HCT116 (cell line): ENCODE results near the gene HECW1. TPM values are rescaled to one million over a fixed set of nuclear protein-coding genes. Genes with fewer than 3 reads are reported as not detected.

ENCODE experiments used
- ATAC-seq: fragments of 200-7000 bp; cut with Tn5 transposase; 2 replicates; pipeline ENCODE4 v1.9.1; 2020; ENCODE audit warnings: mild to moderate bottlenecking, moderate library complexity
- BruUV-seq: library from RNA; stranded (reverse); fragments of 400-500 nt; replicated peaks from 2 replicates; lab custom pipeline; 2021; lab: Mats Ljungman, UMichigan
- CTCF ChIA-PET: fragments of 300-600 bp; sonication (Branson Sonifier 250); formaldehyde crosslinking; loops from one replicate; lab custom pipeline; 2021; ENCODE audit warnings: antibody characterized with exemption; lab: Charles Lee
- POLR2A ChIA-PET: fragments of 300-600, 350-600 bp; sonication (Branson Sonifier 250); formaldehyde crosslinking; loops from one replicate; lab custom pipeline; 2021; ENCODE audit warnings: antibody characterized with exemption; lab: Charles Lee
- RAD21 ChIA-PET, 2 experiments: fragments of 300-600 bp; sonication (Branson Sonifier 250); formaldehyde crosslinking; loops; one replicate each; lab custom pipeline; 2023; ENCODE audit warnings: low total read pairs in 2 of 2; ENCODE audit not compliant: uncharacterized antibody in 2 of 2, unreplicated experiment in 2 of 2, low non-redundant PET in 1 of 2; lab: Charles Lee
- DNase-seq: peaks from one replicate; pipeline ENCODE4 v3.0.0-alpha.2; 2010; ENCODE audit warnings: low read depth, low spot score
- H2AFZ ChIP-seq: fragments of 200-600 bp; shearing (Covaris generic), sonication (generic); 2 replicates; pipeline ENCODE4 v1.6.1; 2017; ENCODE audit warnings: low read depth, mixed run types, mixed read lengths, antibody characterized with exemption, low read length; ENCODE audit not compliant: poor library complexity, severe bottlenecking
- H3K27ac ChIP-seq: 2 replicates; pipeline ENCODE4 v1.5.1; 2012; ENCODE audit warnings: low read depth, low read length
- H3K27me3 ChIP-seq: fragments of 200-600 bp; sonication (generic); 2 replicates; pipeline ENCODE4 v1.6.1; 2016; ENCODE audit warnings: mixed run types, low read length, mixed read lengths; ENCODE audit not compliant: insufficient read depth
- H3K36me3 ChIP-seq, 2 experiments: fragments of 200-500 bp in 1 of 2; fragments of 200-600 bp in 1 of 2; sonication (Bioruptor generic) in 1 of 2; sonication (generic) in 1 of 2; 2 replicates each; pipeline versions ENCODE4 v1.5.1 to v1.6.1; 2014 to 2016; ENCODE audit warnings: low read length in 2 of 2, inconsistent platforms in 1 of 2, mixed read lengths in 1 of 2, mixed run types in 1 of 2; ENCODE audit not compliant: insufficient read depth in 2 of 2, control insufficient read depth in 1 of 2
- H3K4me1 ChIP-seq, 2 experiments: fragments of 200-600 bp in 1 of 2; sonication (generic) in 1 of 2; 2 replicates each; pipeline versions ENCODE4 v1.5.1 to v1.6.1; 2012 to 2017; ENCODE audit warnings: low read length in 2 of 2, inconsistent platforms in 1 of 2, mild to moderate bottlenecking in 1 of 2, mixed read lengths in 1 of 2, mixed run types in 1 of 2, moderate library complexity in 1 of 2; ENCODE audit not compliant: insufficient read depth in 2 of 2, control insufficient read depth in 1 of 2
- H3K4me2 ChIP-seq: fragments of 200-600 bp; sonication (generic); 2 replicates; pipeline ENCODE4 v1.6.1; 2017; ENCODE audit warnings: mixed run types, low read length, mixed read lengths
- H3K4me3 ChIP-seq, 2 experiments: fragments of 200-600 bp in 1 of 2; sonication (generic) in 1 of 2; replicated peaks in 1 of 2; 2 replicates each; pipeline ENCODE4 v1.5.1; 2011 to 2016; ENCODE audit warnings: low read length in 2 of 2, control low read depth in 1 of 2, low read depth in 1 of 2, mild to moderate bottlenecking in 1 of 2, mixed read lengths in 1 of 2, mixed run types in 1 of 2
- H3K79me2 ChIP-seq: fragments of 200-600 bp; sonication (generic); 2 replicates; pipeline ENCODE4 v1.6.1; 2017; ENCODE audit warnings: mild to moderate bottlenecking, mixed run types, low read length, moderate library complexity, mixed read lengths; ENCODE audit not compliant: insufficient read depth
- H3K9ac ChIP-seq: fragments of 200-600 bp; sonication (generic); 2 replicates; pipeline ENCODE4 v1.6.1; 2016; ENCODE audit warnings: low read length, mixed read lengths
- H3K9me2 ChIP-seq: fragments of 200-600 bp; sonication (generic), shearing (Covaris generic); 2 replicates; pipeline ENCODE4 v1.6.1; 2017; ENCODE audit warnings: mixed run types, mild to moderate bottlenecking, moderate library complexity; ENCODE audit not compliant: insufficient read depth
- H3K9me3 ChIP-seq, 2 experiments: fragments of 200-500 bp in 1 of 2; fragments of 200-600 bp in 1 of 2; sonication (Bioruptor generic) in 1 of 2; sonication (generic) in 1 of 2; 2 replicates each; pipeline ENCODE4 v1.6.1; 2014 to 2017; ENCODE audit warnings: low read length in 2 of 2, mixed read lengths in 2 of 2, inconsistent platforms in 1 of 2, low read depth in 1 of 2, mild to moderate bottlenecking in 1 of 2, mixed run types in 1 of 2, moderate library complexity in 1 of 2; ENCODE audit not compliant: control insufficient read depth in 1 of 2, insufficient read depth in 1 of 2
- H4K20me1 ChIP-seq: fragments of 200-600 bp; sonication (generic), shearing (Covaris generic); 2 replicates; pipeline ENCODE4 v1.6.1; 2017; ENCODE audit warnings: mixed run types, mild to moderate bottlenecking, moderate library complexity; ENCODE audit not compliant: insufficient read depth
- CBX3 ChIP-seq: IDR thresholded peaks from 2 replicates; pipeline ENCODE4 v1.6.1; 2012; ENCODE audit warnings: low read depth
- JUND ChIP-seq: IDR thresholded peaks from 2 replicates; pipeline ENCODE4 v1.6.1; 2012
- POLR2A ChIP-seq: IDR thresholded peaks from 2 replicates; pipeline ENCODE4 v1.7.0; 2011; ENCODE audit warnings: borderline replicate concordance; ENCODE audit not compliant: insufficient read depth, insufficient read length; ENCODE audit errors: extremely low read depth
- SIN3A ChIP-seq: IDR thresholded peaks from 2 replicates; pipeline ENCODE4 v1.6.1; 2012; ENCODE audit warnings: low read depth
- SRF ChIP-seq: IDR thresholded peaks from 2 replicates; pipeline ENCODE4 v1.6.1; 2012; ENCODE audit warnings: low read depth
- YY1 ChIP-seq: IDR thresholded peaks from 2 replicates; pipeline ENCODE4 v1.6.1; 2011; ENCODE audit warnings: low read length, low read depth, moderate library complexity, mild to moderate bottlenecking; ENCODE audit not compliant: insufficient replicate concordance; ENCODE audit errors: extremely low read depth
- ZNF274 ChIP-seq: fragments of 200-500 bp; sonication (Bioruptor generic); IDR thresholded peaks from 2 replicates; pipeline ENCODE4 v1.6.1; 2014; ENCODE audit warnings: mild to moderate bottlenecking, low read depth, low read length, inconsistent platforms
- intact Hi-C: fragments of 100-400 bp; cut with micrococcal nuclease; formaldehyde crosslinking; loops from 2 replicates; pipeline ENCODE4 v1.10.0; 2022
- total RNA-seq: library from RNA; stranded (reverse); gene quantifications from one replicate; pipeline ENCODE4 v1.2.1, GENCODE V29; 2021; ENCODE audit not compliant: unreplicated experiment
- TF ChIP-seq, protein P1 (sequence below), 3 experiments: fragments of 200-600 bp in 1 of 3; sonication (generic) in 1 of 3; IDR thresholded peaks in 2 of 3; conservative IDR thresholded peaks in 1 of 3; 2 replicates each; pipeline ENCODE4 v1.5.1; 2012 to 2017; ENCODE audit warnings: low read depth in 2 of 3, low read length in 2 of 3, antibody characterized with exemption in 1 of 3, borderline replicate concordance in 1 of 3, control low read depth in 1 of 3, mild to moderate bottlenecking in 1 of 3, mixed read lengths in 1 of 3, mixed run types in 1 of 3, moderate library complexity in 1 of 3; ENCODE audit not compliant: insufficient read depth in 1 of 3

HECW1 gene
- total RNA-seq, 1 experiment from 2014 or later = 5.6 TPM

DNA sequence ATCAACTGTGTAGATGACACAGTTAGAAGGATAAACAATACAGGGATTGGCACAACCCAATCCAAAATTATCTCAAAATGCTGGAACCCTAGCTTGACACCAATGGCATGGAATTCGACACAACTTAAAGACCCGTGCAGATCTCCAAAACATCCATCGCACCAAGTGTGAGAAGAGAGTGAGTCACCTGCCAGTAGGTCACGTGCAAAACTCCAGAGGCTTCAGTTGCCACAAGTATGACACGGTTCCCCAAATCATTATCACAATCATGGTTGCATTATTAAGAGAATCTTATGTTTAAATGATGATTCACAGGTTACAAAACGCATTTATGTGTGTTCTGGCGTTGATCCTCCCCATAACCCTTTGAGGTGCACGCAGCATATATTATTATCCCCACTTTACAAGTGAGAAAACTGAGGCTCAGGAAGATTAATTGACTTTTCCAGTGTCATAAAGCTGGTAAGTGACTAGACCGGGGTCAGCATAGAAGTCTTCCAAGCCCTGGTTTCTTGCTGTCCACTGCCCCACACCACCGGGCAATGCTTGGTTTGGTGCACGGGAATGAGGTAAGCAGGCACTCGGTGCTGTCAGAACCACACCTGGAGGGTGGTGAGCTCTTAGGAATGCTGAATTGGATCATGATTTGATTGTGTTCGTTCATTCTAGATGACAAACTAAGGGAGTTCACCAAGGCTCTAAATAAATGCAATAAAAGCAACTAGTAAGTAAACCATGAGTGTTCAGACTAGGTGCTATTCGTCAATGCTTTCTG, 446.9 kb downstream of the HECW1 start (continued):
- TF ChIP-seq, protein P1, sequence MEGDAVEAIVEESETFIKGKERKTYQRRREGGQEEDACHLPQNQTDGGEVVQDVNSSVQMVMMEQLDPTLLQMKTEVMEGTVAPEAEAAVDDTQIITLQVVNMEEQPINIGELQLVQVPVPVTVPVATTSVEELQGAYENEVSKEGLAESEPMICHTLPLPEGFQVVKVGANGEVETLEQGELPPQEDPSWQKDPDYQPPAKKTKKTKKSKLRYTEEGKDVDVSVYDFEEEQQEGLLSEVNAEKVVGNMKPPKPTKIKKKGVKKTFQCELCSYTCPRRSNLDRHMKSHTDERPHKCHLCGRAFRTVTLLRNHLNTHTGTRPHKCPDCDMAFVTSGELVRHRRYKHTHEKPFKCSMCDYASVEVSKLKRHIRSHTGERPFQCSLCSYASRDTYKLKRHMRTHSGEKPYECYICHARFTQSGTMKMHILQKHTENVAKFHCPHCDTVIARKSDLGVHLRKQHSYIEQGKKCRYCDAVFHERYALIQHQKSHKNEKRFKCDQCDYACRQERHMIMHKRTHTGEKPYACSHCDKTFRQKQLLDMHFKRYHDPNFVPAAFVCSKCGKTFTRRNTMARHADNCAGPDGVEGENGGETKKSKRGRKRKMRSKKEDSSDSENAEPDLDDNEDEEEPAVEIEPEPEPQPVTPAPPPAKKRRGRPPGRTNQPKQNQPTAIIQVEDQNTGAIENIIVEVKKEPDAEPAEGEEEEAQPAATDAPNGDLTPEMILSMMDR (IDR thresholded peaks at IDR 0.05 in 2 of 3, conservative IDR thresholded peaks at IDR 0.05 in 1 of 3; ENCODE audit: borderline replicate concordance in 1 of 3, insufficient read depth in 1 of 3, low read depth in 2 of 3, low read length in 2 of 3) = no peak
- TF ChIP-seq SIN3A = no peak
- TF ChIP-seq, all 23 proteins: peak for 0

DNA sequence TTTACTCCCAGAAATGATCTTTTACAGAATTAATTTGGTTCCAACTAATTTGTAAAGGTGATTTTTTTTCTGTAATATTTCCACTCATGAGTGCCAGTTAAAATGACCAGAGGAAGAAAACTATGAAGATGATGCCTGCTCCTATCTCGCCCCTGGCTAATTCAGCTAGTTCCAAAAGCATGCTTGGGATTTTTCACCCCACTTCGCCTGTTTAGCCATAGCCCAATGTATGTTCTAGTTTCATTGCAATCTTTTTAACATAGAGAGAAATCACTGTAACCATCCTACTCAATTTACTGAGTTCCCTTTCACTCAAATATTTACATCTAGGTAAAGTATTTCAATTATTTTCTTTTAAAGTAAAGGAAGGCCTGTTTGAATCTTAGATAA, 447.5 kb downstream of the HECW1 start:
- no TSS peak for BruUV-seq
- Histone ChIP-seq H3K27me3 (0 out of 2 replicates have a peak, but pooled peaks cover 3% of the 10 kb centered on the region), H3K4me2 (no peak overlapping the region), H3K9ac (no peak overlapping the region), H3K79me2 (no peaks in the 10 kb centered on the region), H4K20me1 (no peaks in the 10 kb centered on the region), H3K4me1 (peaks cover 0 to 5% of the 10 kb centered on the region in 2 experiments; a peak in 1 of 4 replicates), H3K4me3 (no peak overlapping the region), H3K9me3 (no peaks in the 10 kb centered on the region), H2AFZ (no peak overlapping the region), H3K27ac (no peak overlapping the region), H3K36me3 (no peaks in the 10 kb centered on the region), H3K9me2 (no peaks in the 10 kb centered on the region)
- intact Hi-C loops = no loop called here
- TF ChIP-seq JUND = no peak
- TF ChIP-seq POLR2A = no peak
- TF ChIP-seq SRF = no peak
- no peak for TF ChIP-seq YY1
- no peak for TF ChIP-seq SIN3A
- TF ChIP-seq ZNF274 = no peak
- no peak for TF ChIP-seq CBX3
- RAD21 ChIA-PET = no interaction called here
- DNase-seq = no peak
- POLR2A ChIA-PET = no interaction called here
- CTCF ChIA-PET = no interaction called here
- ATAC-seq = no peak
